HG03575 (cell line): ENCODE data around the gene CAPZB.

Experiments
- ATAC-seq: cut with Tn5 transposase; IDR thresholded peaks from one replicate; pipeline ENCODE4 v1.9.1; 2021; ENCODE audit not compliant: unreplicated experiment, insufficient number of reproducible peaks, low FRiP score; ENCODE audit errors: extremely low read depth

The CAPZB gene

GRCh38 chr1:19347533-19348172 is 137.7 kb downstream of the CAPZB start:
- ATAC-seq, result no peak

DNA sequence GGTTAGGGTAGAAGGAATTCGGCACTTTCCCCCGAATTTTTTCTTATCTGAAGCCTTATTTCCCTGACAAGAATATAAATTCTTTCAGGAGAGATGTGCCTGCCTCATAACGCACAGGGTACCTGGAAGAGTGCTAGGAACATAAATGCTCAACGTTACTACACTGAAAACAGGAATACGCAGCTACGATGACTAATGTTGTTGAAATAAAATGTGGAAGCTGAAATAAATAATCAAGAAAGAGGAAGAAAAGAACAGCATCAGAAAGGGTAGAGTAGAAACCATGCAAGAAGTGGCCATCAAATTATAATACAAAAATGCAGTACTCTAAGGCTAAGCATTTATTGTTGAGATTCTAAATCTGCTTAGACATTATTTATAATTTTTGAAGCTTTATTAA is 139.3 kb downstream of the CAPZB start:
- no peak for ATAC-seq

GRCh38 chr1:19345391-19345790 is 139.9 kb downstream of the CAPZB start:
- no peak for ATAC-seq

GRCh38 chr1:19344831-19345230 is 140.5 kb downstream of the CAPZB start:
- ATAC-seq, result no peak

GRCh38 chr1:19344372-19344810 is 140.9 kb downstream of the CAPZB start:
- no peak for ATAC-seq

DNA sequence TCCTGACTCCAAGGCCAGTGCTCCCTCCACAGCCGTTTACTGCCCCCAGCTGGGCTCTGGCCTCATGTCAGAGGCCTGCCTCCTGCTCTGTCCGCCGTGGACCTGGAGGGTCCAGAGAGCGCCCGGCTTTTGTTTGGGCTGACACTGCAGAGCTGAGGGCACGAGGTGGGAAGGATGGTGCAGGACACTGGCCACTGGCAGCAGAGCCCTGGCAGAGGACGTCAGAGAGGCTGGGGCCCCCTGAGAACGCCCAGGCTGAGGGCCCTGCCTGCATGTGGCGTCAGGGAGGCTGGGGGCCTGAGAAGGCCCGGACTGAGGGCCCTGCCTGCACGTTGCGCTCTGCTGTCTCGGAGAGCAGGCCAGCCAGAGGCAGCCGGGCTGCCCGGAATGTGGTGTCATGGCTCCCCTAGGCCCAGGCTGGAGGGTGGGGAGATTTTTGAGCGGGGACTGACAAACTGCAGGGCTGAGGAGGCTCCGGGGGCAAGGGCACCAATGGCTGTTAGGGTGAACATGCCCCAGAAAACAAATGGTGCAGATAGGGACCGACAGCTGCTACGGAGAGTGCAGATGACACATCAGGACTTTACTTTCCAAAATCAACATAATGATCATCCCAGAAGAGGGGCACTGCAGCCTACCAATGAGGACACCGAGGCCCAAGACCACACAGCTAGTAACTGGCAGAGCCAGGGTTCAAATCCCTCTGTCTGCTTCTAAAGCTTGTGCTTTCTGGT is 141.6 kb downstream of the CAPZB start:
- ATAC-seq, result no peak

- no peak for ATAC-seq
Observed at GRCh38 chr1:19342894-19343616, 142.3 kb downstream of the CAPZB start.

DNA sequence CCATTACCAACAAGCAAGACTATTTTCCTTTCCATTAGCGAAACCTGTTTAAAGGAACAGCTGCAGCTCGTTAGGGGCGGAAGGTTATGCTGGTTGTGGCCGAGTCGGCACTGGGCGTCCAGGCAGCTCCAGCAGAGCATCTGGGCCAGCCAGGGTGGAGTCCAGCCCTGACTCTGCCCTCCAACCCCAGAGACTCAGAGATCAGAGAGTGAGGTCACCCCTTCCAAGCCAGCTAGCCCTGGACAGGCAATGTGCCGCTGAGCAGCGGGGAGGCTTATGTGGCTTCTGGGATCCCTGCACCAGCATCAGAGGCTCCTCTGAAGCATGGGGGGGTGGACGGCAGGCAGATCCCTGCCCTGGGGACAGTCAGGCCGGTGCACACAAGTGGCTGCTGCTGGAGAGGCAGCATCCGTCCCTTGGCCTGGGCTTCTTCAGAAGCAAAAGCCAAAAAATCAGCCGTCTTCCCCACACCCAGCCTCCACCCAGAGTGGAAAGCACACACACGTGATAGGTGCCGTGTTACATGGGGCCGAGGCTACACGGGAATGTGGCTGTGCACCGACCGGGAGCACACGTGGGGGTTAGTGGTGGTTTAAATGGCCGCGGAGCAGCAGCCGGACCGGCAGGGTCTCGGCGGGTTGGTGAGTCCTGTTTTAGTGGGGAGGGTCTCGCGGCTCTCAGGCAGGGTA is 143.1 kb downstream of the CAPZB start:
- ATAC-seq, result no peak

DNA sequence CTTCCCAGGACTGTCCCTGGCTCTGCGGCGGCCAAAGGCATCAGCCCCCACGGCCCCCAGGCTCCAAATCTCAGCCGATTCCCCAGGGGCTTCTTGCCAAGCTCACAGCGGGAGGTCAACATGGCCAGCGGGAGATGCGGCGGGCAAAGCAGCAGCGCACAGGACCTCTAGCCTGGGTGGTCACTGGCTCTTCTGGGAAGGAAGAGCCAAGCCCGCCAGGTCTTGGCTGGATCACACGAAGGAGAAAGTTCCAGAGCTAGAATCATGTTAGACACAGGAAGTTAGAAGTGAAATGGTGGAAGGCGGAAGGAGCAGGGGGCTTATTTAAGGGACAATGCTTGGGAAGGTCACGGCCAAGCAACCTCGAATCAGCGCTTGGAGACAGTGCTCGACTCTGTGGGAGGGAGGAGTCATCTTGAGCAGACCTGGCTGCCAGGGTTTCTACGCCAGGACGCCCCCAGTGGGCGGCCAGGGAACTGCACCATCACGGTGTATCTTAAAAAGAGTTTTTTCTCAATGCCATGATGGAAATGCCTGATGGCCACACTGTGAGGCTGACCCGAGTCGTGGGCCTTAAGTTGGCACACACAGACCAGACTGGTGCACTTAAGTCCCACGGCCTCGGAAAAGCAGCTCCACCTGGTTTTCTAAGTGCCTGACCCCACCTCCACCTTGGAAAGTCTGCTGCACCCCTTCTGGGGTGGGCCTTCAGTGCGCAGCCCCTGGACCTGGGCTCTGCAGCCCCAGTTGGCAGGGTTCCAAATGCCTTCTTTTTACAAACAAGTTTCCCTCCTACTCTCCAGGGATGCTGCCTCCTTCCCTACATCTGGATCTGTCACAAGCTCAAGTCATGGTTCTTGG is 143.9 kb downstream of the CAPZB start:
- ATAC-seq, result no peak

DNA sequence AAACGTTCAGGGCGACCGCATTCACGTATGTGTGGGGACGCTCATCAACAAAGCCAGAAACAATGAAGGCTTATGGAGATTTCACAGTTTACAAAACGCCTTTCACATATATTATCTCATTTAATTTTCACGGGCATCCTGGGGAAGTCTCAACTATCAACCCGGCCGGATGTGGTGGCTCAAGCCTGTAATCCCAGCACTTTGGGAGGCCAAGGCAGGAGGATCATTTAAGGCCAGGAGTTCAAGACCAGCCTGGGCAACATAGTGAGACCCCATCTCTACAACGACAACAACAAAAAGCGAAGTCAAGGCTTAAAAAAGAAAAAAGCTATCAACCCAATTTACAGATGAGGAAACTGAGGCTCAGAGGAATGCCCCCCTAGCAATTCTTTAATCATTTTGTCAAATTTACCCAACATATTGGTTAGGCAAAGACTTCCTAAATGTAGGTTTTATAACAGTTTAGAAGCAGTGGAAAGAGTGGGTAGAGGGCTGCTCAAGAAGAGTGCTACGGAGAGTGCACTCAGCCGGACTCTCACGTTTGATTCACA is 144.9 kb downstream of the CAPZB start:
- no peak for ATAC-seq

- no peak for ATAC-seq
Observed at GRCh38 chr1:19339214-19339861, 146.0 kb downstream of the CAPZB start.

DNA sequence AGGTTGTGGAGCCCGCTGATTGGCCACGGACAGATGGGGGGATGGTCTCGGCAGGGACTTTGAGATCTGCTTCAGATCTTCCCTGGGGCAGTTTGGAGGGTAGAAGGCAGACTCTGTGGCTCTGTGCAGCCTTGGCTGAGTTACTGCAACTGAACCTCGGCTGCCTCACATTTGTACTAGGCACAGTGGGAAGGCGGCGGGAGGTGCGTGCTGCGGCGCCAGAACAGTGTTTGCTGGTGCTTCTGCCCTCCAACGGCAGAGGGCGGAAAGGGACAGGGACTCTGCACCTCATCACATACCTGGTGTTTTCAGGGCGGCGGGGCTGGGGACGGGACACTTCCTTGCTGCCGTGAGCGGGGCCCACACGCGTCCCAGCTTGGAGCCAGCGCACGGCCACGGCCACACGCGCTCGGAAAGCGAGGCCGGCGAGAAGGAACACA is 147.0 kb downstream of the CAPZB start:
- ATAC-seq, result no peak

DNA sequence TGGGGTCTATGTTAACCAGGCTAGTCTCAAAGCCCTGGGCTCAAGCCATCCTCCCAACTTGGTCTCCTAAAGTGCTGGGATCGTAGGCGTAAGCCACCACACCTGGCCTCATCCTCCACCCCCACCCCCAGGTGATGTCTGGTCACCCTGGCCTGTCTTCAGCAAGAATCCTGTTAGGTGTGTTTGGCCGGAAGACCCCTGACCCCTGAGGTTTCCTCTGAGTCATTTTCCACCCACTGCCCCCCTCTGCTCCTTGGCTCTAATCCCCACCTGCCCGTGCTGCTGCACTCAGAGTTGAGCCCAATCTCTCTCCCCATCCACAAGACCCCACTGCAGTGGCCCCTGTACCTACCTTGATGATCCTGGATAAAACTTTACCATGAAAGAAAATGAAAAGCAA is 148.1 kb downstream of the CAPZB start:
- no peak for ATAC-seq

DNA sequence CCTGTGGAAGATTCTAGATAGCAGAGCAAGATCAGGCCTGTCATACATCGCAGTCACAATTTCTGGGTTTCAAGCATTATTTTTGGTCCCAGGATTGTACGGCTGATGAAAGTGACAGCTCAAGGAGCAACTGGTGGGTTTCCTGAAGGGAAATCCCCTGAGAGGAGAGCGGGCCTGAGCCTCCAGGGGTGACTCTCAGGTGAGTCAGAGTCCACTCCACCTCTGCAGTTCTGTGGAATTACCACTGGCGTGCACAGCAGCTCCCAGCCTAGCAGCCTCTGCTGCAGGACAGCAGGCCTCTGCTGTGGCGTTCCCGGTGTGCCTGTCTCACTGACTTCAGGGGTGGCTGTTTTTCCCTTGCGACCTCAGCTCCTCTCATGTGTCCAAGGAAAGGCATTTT is 148.8 kb downstream of the CAPZB start:
- ATAC-seq, result no peak

GRCh38 chr1:19333587-19334354 is 151.6 kb downstream of the CAPZB start:
- no peak for ATAC-seq

- ATAC-seq, result no peak
Observed at GRCh38 chr1:19332832-19333231, 152.5 kb downstream of the CAPZB start.

DNA sequence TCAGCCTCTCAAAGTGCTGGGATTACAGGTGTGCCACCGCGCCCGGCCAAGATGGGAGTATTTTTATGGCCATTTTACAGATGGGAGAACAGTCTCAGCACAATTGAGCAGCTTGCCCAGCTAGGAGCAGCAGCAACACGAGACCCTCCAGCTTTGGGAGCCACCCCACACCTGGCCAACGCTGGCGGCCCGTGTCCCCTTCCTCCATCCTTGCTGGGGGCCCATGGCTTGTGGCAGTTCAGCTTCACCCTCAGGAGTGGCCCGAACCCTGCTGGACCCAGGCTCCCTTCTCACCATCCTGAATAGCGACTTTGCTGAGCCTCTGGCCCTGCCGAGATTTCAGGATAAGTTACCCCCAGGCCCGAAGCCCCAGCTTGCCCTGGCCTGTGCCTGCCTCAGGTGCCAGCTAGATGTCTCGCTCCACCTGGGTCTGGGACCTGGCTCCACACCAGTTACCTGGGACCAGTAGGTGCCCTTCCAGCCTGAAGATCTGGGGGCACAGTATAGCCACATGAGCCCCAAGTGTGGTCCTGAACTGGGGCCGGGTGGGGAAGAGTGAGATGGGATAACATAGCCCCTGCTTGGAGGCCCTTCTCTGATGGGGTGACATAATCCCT is 154.0 kb downstream of the CAPZB start:
- ATAC-seq, result no peak
